ENCODE results near the gene SCIN. TPM values are rescaled to one million over a fixed set of nuclear protein-coding genes. Genes with fewer than 3 reads are reported as not detected.

The SCIN gene
- total RNA-seq, 1 experiment from 2014 or later = 0.39 TPM

DNA sequence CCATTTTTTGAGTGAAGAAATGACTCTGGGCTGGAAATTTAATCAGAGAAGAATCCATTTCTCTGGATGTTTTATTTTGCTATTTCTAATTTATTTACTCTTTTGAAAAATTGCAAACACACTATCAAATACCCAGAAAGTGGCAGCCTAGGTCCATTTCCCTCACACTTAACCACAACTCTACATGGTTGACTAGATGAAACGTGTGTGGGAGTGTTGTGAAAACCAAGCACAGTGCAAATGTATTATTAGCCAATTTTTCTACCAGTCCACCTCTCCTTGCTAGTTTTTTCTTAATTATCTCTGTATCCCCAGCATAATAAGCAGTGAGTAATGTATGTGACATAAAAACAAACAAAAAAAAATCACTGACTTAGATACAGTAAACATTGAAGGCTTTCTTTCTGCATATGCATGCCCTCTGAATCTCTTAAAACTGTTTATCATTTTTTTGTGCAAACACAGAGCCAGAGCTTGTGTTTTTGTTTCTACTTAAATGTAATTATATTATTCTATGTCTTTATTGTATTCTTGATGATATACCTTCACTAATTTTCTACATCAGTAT, 30.9 kb downstream of the SCIN start:
- H3K9me3 ChIP-seq (ENCODE audit: low read depth, low read length, poor library complexity, severe bottlenecking) = peaks cover 3% of the 10 kb centered on the region
- H3K36me3 ChIP-seq (ENCODE audit: insufficient read depth, low read length, poor library complexity, severe bottlenecking) = no peaks in the 10 kb centered on the region
- H3K4me3 ChIP-seq (ENCODE audit: low read depth, low read length, poor library complexity, severe bottlenecking) = no peak overlapping the region
- intact Hi-C loops (cut with micrococcal nuclease; ENCODE audit: unreplicated experiment) = no loop called here
- TF ChIP-seq EZH2 (IDR thresholded peaks at IDR 0.05; ENCODE audit: borderline replicate concordance, low read depth, low read length, poor library complexity, severe bottlenecking) = no peak
- TF ChIP-seq, protein P1, sequence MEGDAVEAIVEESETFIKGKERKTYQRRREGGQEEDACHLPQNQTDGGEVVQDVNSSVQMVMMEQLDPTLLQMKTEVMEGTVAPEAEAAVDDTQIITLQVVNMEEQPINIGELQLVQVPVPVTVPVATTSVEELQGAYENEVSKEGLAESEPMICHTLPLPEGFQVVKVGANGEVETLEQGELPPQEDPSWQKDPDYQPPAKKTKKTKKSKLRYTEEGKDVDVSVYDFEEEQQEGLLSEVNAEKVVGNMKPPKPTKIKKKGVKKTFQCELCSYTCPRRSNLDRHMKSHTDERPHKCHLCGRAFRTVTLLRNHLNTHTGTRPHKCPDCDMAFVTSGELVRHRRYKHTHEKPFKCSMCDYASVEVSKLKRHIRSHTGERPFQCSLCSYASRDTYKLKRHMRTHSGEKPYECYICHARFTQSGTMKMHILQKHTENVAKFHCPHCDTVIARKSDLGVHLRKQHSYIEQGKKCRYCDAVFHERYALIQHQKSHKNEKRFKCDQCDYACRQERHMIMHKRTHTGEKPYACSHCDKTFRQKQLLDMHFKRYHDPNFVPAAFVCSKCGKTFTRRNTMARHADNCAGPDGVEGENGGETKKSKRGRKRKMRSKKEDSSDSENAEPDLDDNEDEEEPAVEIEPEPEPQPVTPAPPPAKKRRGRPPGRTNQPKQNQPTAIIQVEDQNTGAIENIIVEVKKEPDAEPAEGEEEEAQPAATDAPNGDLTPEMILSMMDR (conservative IDR thresholded peaks at IDR 0.05; ENCODE audit: low read depth, low read length) = no peak
- CTCF ChIA-PET = no interaction called here
- DNase-seq (ENCODE audit: low spot score) = no peak
- H3K27me3 ChIP-seq (replicated peaks; ENCODE audit: insufficient read depth, low read depth, low read length, poor library complexity) = no peaks in the 10 kb centered on the region
- POLR2A ChIA-PET (ENCODE audit: low non-redundant PET) = no interaction called here
- no TSS peak for BruUV-seq (replicated peaks)
- H3K4me1 ChIP-seq (ENCODE audit: insufficient read depth, low read length, poor library complexity, severe bottlenecking) = no peaks in the 10 kb centered on the region
- no peak overlapping the region for H3K27ac ChIP-seq (ENCODE audit: low read depth, low read length, poor library complexity, severe bottlenecking)

DNA sequence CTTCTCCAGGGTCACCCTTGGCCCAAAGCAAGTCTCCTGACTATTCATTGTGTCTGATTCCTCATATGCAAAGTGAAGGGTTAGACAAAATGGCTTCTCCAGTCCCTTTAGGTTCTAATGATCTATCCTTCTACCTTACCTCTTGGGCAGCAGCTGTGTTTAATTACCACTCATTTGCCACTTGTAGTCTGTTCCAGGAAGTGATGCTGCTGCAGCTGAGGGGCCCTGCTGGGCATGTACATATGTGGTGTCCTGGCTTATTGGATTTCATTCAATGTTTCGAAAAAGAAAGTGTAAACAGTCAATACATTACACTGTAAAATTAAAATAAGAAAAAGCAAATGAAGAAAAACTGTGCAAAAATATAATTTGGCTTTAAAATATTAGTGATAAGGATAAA, 36.6 kb downstream of the SCIN start:
- DNase-seq (ENCODE audit: low spot score) = peak; percentile 84
- CTCF ChIA-PET = no interaction called here
- Histone ChIP-seq H3K27ac (ENCODE audit: low read depth, low read length, poor library complexity, severe bottlenecking) (peak overlapping the region; percentile 71), H3K4me3 (ENCODE audit: low read depth, low read length, poor library complexity, severe bottlenecking) (no peak overlapping the region), H3K27me3 (replicated peaks; ENCODE audit: insufficient read depth, low read depth, low read length, poor library complexity) (no peaks in the 10 kb centered on the region), H3K36me3 (ENCODE audit: insufficient read depth, low read length, poor library complexity, severe bottlenecking) (no peaks in the 10 kb centered on the region), H3K4me1 (ENCODE audit: insufficient read depth, low read length, poor library complexity, severe bottlenecking) (peaks cover 11% of the 10 kb centered on the region), H3K9me3 (ENCODE audit: low read depth, low read length, poor library complexity, severe bottlenecking) (no peaks in the 10 kb centered on the region)
- POLR2A ChIA-PET (ENCODE audit: low non-redundant PET) = no interaction called here
- intact Hi-C loops (cut with micrococcal nuclease; ENCODE audit: unreplicated experiment) = no loop called here
- BruUV-seq (replicated peaks) = no TSS peak
- TF ChIP-seq EZH2 (IDR thresholded peaks at IDR 0.05; ENCODE audit: borderline replicate concordance, low read depth, low read length, poor library complexity, severe bottlenecking) = no peak
- TF ChIP-seq, protein P1 (conservative IDR thresholded peaks at IDR 0.05; ENCODE audit: low read depth, low read length) = no peak

DNA sequence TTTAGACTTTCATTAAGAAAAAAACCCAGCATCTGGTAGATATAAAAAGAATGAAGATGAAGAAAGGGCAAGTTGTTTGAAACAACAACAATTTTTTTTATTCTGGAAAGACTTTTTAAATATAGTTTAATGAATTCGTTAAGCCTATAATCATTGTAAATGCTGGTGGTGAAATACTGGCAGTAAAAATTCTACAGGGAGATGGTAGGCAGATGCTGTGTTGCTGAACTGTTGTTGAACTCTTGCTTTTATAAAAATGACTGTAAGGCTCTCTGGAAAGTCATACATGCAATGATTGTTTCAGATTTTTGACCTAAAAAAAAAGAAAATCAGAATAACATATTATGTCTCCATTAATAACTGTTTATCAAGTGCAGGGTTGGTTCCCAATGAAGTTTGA, 39.0 kb downstream of the SCIN start:
- ChIA-PET CTCF (no interaction called here), POLR2A (ENCODE audit: low non-redundant PET) (no interaction called here)
- TF ChIP-seq, protein P1 (conservative IDR thresholded peaks at IDR 0.05; ENCODE audit: low read depth, low read length) = no peak
- TF ChIP-seq EZH2 (IDR thresholded peaks at IDR 0.05; ENCODE audit: borderline replicate concordance, low read depth, low read length, poor library complexity, severe bottlenecking) = no peak
- no peak overlapping the region for H3K4me3 ChIP-seq (ENCODE audit: low read depth, low read length, poor library complexity, severe bottlenecking)
- no peak for DNase-seq (ENCODE audit: low spot score)
- no peak overlapping the region for H3K27ac ChIP-seq (ENCODE audit: low read depth, low read length, poor library complexity, severe bottlenecking)
- intact Hi-C loops (cut with micrococcal nuclease; ENCODE audit: unreplicated experiment) = no loop called here
- no TSS peak for BruUV-seq (replicated peaks)
- peaks cover 11% of the 10 kb centered on the region for H3K4me1 ChIP-seq (ENCODE audit: insufficient read depth, low read length, poor library complexity, severe bottlenecking)
- no peaks in the 10 kb centered on the region for H3K9me3 ChIP-seq (ENCODE audit: low read depth, low read length, poor library complexity, severe bottlenecking)
- no peaks in the 10 kb centered on the region for H3K27me3 ChIP-seq (replicated peaks; ENCODE audit: insufficient read depth, low read depth, low read length, poor library complexity)
- no peaks in the 10 kb centered on the region for H3K36me3 ChIP-seq (ENCODE audit: insufficient read depth, low read length, poor library complexity, severe bottlenecking)

All from A673 (cell line).